ENCODE results near the gene MYO5B.

The MYO5B gene

DNA sequence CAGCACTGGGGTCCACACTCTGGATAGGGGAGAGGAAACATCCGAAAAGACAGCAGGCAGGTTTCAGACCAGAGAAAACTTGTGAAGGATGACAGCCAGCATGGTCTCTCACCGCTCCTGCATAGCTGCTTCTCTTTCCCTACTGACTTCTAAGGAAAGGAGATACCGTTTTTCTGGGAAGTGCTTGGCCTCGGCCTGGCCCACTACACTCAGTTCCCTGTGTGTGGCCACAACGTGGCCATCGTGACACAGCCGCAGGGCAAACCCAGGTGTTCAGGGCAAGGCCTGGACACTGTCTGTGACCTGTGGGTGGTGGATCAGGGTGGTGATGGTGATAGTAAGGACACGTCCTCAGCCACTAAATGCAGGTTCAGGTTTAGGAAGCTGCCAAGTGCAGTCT, 347.4 kb downstream of the MYO5B start:
- no peak overlapping the region for H3K4me3 ChIP-seq (ENCODE audit: control insufficient read depth in 1 of 7, extremely low read depth in 1 of 7, insufficient read depth in 4 of 7, low read depth in 2 of 7, low read length in 6 of 7)
- CTCF ChIA-PET = no interaction called here
- H3K27ac ChIP-seq (ENCODE audit: insufficient read depth in 1 of 2, low read depth in 1 of 2, low read length in 2 of 2, poor library complexity in 1 of 2, severe bottlenecking in 2 of 2) = no peak overlapping the region
- no peaks in the 10 kb centered on the region for H3K9me3 ChIP-seq (ENCODE audit: control extremely low read depth in 1 of 5, control insufficient read depth in 4 of 5, insufficient read depth in 2 of 5, low read depth in 1 of 5, low read length in 4 of 5)
- H3K4me1 ChIP-seq (ENCODE audit: control extremely low read depth in 1 of 4, control insufficient read depth in 4 of 4, insufficient read depth in 4 of 4, low read length in 3 of 4) = no peaks in the 10 kb centered on the region
- H3K27me3 ChIP-seq (replicated peaks in 2 of 5; ENCODE audit: control insufficient read depth in 4 of 5, insufficient read depth in 5 of 5, low read length in 4 of 5) = peaks cover 0 to 14% (median 4%) of the 10 kb centered on the region in 5 experiments
- DNase-seq = no peak
- POLR2A ChIA-PET = no interaction called here
- no peaks in the 10 kb centered on the region for H3K36me3 ChIP-seq (ENCODE audit: control insufficient read depth in 4 of 4, insufficient read depth in 4 of 4, low read length in 3 of 4)
- 91% methylated on average over 8 of the region's 8 CpGs for WGBS (ENCODE audit: insufficient coverage)

- WGBS (ENCODE audit: insufficient coverage) = 88% methylated on average over 9 of the region's 10 CpGs
- POLR2A ChIA-PET = no interaction called here
- CTCF ChIA-PET = no interaction called here
- no peaks in the 10 kb centered on the region for H3K9me3 ChIP-seq (ENCODE audit: control extremely low read depth in 1 of 5, control insufficient read depth in 4 of 5, insufficient read depth in 2 of 5, low read depth in 1 of 5, low read length in 4 of 5)
- no peaks in the 10 kb centered on the region for H3K36me3 ChIP-seq (ENCODE audit: control insufficient read depth in 4 of 4, insufficient read depth in 4 of 4, low read length in 3 of 4)
- peaks cover 0 to 14% (median 4%) of the 10 kb centered on the region in 5 experiments for H3K27me3 ChIP-seq (replicated peaks in 2 of 5; ENCODE audit: control insufficient read depth in 4 of 5, insufficient read depth in 5 of 5, low read length in 4 of 5)
- no peaks in the 10 kb centered on the region for H3K4me1 ChIP-seq (ENCODE audit: control extremely low read depth in 1 of 4, control insufficient read depth in 4 of 4, insufficient read depth in 4 of 4, low read length in 3 of 4)
- no peak overlapping the region for H3K27ac ChIP-seq (ENCODE audit: insufficient read depth in 1 of 2, low read depth in 1 of 2, low read length in 2 of 2, poor library complexity in 1 of 2, severe bottlenecking in 2 of 2)
- H3K4me3 ChIP-seq (ENCODE audit: control insufficient read depth in 1 of 7, extremely low read depth in 1 of 7, insufficient read depth in 4 of 7, low read depth in 2 of 7, low read length in 6 of 7) = no peak overlapping the region
- DNase-seq = no peak
Observed at GRCh38 chr18:49846718-49847470, 348.1 kb downstream of the MYO5B start.

GRCh38 chr18:49846361-49846662, 348.6 kb downstream of the MYO5B start:
- Histone ChIP-seq H3K27ac (ENCODE audit: insufficient read depth in 1 of 2, low read depth in 1 of 2, low read length in 2 of 2, poor library complexity in 1 of 2, severe bottlenecking in 2 of 2) (no peak overlapping the region), H3K27me3 (replicated peaks in 2 of 5; ENCODE audit: control insufficient read depth in 4 of 5, insufficient read depth in 5 of 5, low read length in 4 of 5) (peaks cover 0 to 14% (median 4%) of the 10 kb centered on the region in 5 experiments), H3K36me3 (ENCODE audit: control insufficient read depth in 4 of 4, insufficient read depth in 4 of 4, low read length in 3 of 4) (no peaks in the 10 kb centered on the region), H3K9me3 (ENCODE audit: control extremely low read depth in 1 of 5, control insufficient read depth in 4 of 5, insufficient read depth in 2 of 5, low read depth in 1 of 5, low read length in 4 of 5) (no peaks in the 10 kb centered on the region), H3K4me3 (ENCODE audit: control insufficient read depth in 1 of 7, extremely low read depth in 1 of 7, insufficient read depth in 4 of 7, low read depth in 2 of 7, low read length in 6 of 7) (no peak overlapping the region), H3K4me1 (ENCODE audit: control extremely low read depth in 1 of 4, control insufficient read depth in 4 of 4, insufficient read depth in 4 of 4, low read length in 3 of 4) (no peaks in the 10 kb centered on the region)
- CTCF ChIA-PET = no interaction called here
- POLR2A ChIA-PET = no interaction called here
- DNase-seq = no peak
- WGBS (ENCODE audit: insufficient coverage) = 90% methylated on average over 5 of the region's 5 CpGs

GRCh38 chr18:49845629-49846360, 349.2 kb downstream of the MYO5B start:
- no peak overlapping the region for H3K27ac ChIP-seq (ENCODE audit: insufficient read depth in 1 of 2, low read depth in 1 of 2, low read length in 2 of 2, poor library complexity in 1 of 2, severe bottlenecking in 2 of 2)
- H3K4me1 ChIP-seq (ENCODE audit: control extremely low read depth in 1 of 4, control insufficient read depth in 4 of 4, insufficient read depth in 4 of 4, low read length in 3 of 4) = no peaks in the 10 kb centered on the region
- H3K9me3 ChIP-seq (ENCODE audit: control extremely low read depth in 1 of 5, control insufficient read depth in 4 of 5, insufficient read depth in 2 of 5, low read depth in 1 of 5, low read length in 4 of 5) = no peaks in the 10 kb centered on the region
- DNase-seq = no peak
- H3K27me3 ChIP-seq (replicated peaks in 2 of 5; ENCODE audit: control insufficient read depth in 4 of 5, insufficient read depth in 5 of 5, low read length in 4 of 5) = peaks cover 0 to 14% (median 4%) of the 10 kb centered on the region in 5 experiments
- no peak overlapping the region for H3K4me3 ChIP-seq (ENCODE audit: control insufficient read depth in 1 of 7, extremely low read depth in 1 of 7, insufficient read depth in 4 of 7, low read depth in 2 of 7, low read length in 6 of 7)
- H3K36me3 ChIP-seq (ENCODE audit: control insufficient read depth in 4 of 4, insufficient read depth in 4 of 4, low read length in 3 of 4) = no peaks in the 10 kb centered on the region
- 92% methylated on average over 5 of the region's 6 CpGs for WGBS (ENCODE audit: insufficient coverage)
- ChIA-PET CTCF (no interaction called here), POLR2A (no interaction called here)

DNA sequence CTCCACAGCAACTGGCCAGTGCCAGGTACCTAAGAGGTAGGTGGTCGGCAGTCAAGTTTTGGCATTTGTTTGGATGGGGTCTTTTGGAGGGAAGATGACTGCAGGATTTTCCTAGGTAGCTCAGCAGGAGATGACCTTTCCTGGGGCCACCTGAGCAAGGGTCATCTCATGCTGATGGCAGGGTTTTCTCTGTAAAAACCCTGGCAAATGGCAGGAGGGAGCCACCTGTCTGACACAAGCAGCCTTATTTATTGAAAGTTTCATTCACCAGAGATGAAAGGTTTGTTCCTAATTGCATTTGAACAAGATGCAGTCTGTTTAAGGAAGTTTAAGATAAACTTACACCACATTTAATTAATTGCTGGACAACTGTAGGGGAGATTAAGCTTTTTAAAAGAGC, 350.0 kb downstream of the MYO5B start:
- DNase-seq = no peak
- no peak overlapping the region for H3K4me3 ChIP-seq (ENCODE audit: control insufficient read depth in 1 of 7, extremely low read depth in 1 of 7, insufficient read depth in 4 of 7, low read depth in 2 of 7, low read length in 6 of 7)
- ChIA-PET POLR2A (no interaction called here), CTCF (no interaction called here)
- H3K9me3 ChIP-seq (ENCODE audit: control extremely low read depth in 1 of 5, control insufficient read depth in 4 of 5, insufficient read depth in 2 of 5, low read depth in 1 of 5, low read length in 4 of 5) = no peaks in the 10 kb centered on the region
- H3K36me3 ChIP-seq (ENCODE audit: control insufficient read depth in 4 of 4, insufficient read depth in 4 of 4, low read length in 3 of 4) = no peaks in the 10 kb centered on the region
- H3K27ac ChIP-seq (ENCODE audit: insufficient read depth in 1 of 2, low read depth in 1 of 2, low read length in 2 of 2, poor library complexity in 1 of 2, severe bottlenecking in 2 of 2) = no peak overlapping the region
- peaks cover 0 to 14% (median 4%) of the 10 kb centered on the region in 5 experiments for H3K27me3 ChIP-seq (replicated peaks in 2 of 5; ENCODE audit: control insufficient read depth in 4 of 5, insufficient read depth in 5 of 5, low read length in 4 of 5)
- 100% methylated on average over 1 of the region's 1 CpG for WGBS (ENCODE audit: insufficient coverage)
- no peaks in the 10 kb centered on the region for H3K4me1 ChIP-seq (ENCODE audit: control extremely low read depth in 1 of 4, control insufficient read depth in 4 of 4, insufficient read depth in 4 of 4, low read length in 3 of 4)

DNA sequence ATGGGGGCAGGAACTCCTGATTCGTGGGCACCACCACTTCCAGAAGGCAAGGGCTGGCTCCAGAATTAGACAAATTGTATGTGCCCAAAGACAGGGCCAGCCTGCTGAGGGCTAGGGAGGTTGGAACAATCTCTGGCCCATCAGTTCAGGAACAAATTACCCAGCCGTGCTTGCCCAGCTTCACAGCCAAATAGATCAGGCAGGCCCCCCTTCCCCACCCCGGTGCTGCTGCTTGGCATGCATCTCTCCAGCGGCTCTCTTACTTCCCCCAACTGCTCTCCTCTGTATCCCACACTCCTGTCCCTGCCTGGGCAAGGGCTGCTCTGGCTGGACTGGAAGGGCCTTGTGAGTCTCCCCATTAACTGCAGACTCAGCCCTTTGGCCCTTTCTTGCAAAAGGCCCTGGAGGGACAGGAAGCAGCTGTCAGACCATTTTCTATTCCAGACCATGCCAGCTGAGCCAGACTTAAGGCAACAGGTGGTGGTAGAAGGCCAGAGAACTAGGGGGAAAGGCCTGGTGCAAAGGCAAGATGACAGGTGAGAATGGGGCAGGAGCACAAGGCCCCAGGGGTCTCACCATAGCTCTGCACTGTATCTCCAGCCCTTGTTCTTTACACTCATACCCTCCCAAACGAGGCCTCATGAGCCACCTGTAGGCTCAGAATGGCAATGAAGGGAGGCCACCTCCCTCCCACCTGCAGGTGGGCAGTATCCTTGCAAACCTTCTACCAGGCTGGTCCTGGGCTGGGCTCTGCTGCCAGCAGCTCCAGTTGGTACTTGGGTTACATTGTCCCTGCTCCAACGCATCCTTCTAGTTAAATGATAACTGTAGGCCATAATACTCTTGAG, 350.9 kb downstream of the MYO5B start:
- Histone ChIP-seq H3K27ac (ENCODE audit: insufficient read depth in 1 of 2, low read depth in 1 of 2, low read length in 2 of 2, poor library complexity in 1 of 2, severe bottlenecking in 2 of 2) (no peak overlapping the region), H3K4me3 (ENCODE audit: control insufficient read depth in 1 of 7, extremely low read depth in 1 of 7, insufficient read depth in 4 of 7, low read depth in 2 of 7, low read length in 6 of 7) (no peak overlapping the region), H3K4me1 (ENCODE audit: control extremely low read depth in 1 of 4, control insufficient read depth in 4 of 4, insufficient read depth in 4 of 4, low read length in 3 of 4) (no peaks in the 10 kb centered on the region), H3K9me3 (ENCODE audit: control extremely low read depth in 1 of 5, control insufficient read depth in 4 of 5, insufficient read depth in 2 of 5, low read depth in 1 of 5, low read length in 4 of 5) (no peaks in the 10 kb centered on the region), H3K36me3 (ENCODE audit: control insufficient read depth in 4 of 4, insufficient read depth in 4 of 4, low read length in 3 of 4) (no peaks in the 10 kb centered on the region), H3K27me3 (replicated peaks in 2 of 5; ENCODE audit: control insufficient read depth in 4 of 5, insufficient read depth in 5 of 5, low read length in 4 of 5) (peaks cover 0 to 11% (median under 1%) of the 10 kb centered on the region in 5 experiments)
- CTCF ChIA-PET = no interaction called here
- WGBS (ENCODE audit: insufficient coverage) = 93% methylated on average over 6 of the region's 6 CpGs
- DNase-seq = no peak
- POLR2A ChIA-PET = no interaction called here

GRCh38 chr18:49843131-49843530, 351.8 kb downstream of the MYO5B start:
- Histone ChIP-seq H3K36me3 (ENCODE audit: control insufficient read depth in 4 of 4, insufficient read depth in 4 of 4, low read length in 3 of 4) (no peaks in the 10 kb centered on the region), H3K4me3 (ENCODE audit: control insufficient read depth in 1 of 7, extremely low read depth in 1 of 7, insufficient read depth in 4 of 7, low read depth in 2 of 7, low read length in 6 of 7) (no peak overlapping the region), H3K4me1 (ENCODE audit: control extremely low read depth in 1 of 4, control insufficient read depth in 4 of 4, insufficient read depth in 4 of 4, low read length in 3 of 4) (no peaks in the 10 kb centered on the region), H3K27ac (ENCODE audit: insufficient read depth in 1 of 2, low read depth in 1 of 2, low read length in 2 of 2, poor library complexity in 1 of 2, severe bottlenecking in 2 of 2) (no peak overlapping the region), H3K9me3 (ENCODE audit: control extremely low read depth in 1 of 5, control insufficient read depth in 4 of 5, insufficient read depth in 2 of 5, low read depth in 1 of 5, low read length in 4 of 5) (no peaks in the 10 kb centered on the region), H3K27me3 (replicated peaks in 2 of 5; ENCODE audit: control insufficient read depth in 4 of 5, insufficient read depth in 5 of 5, low read length in 4 of 5) (peaks cover 0 to 2% (median 0%) of the 10 kb centered on the region in 5 experiments)
- CTCF ChIA-PET = no interaction called here
- 90% methylated on average over 10 of the region's 10 CpGs for WGBS (ENCODE audit: insufficient coverage)
- no peak for DNase-seq
- POLR2A ChIA-PET = no interaction called here
